ENCODE measurements around the gene MSANTD3. TPM values are rescaled to one million over a fixed set of nuclear protein-coding genes. Genes with fewer than 3 reads are reported as not detected.
"Not testable (repeated sequence)": the region's sequence is repeated elsewhere in the genome, so short reads cannot be mapped to it uniquely, and the experiment has no call there.

The MSANTD3 gene, protein sequence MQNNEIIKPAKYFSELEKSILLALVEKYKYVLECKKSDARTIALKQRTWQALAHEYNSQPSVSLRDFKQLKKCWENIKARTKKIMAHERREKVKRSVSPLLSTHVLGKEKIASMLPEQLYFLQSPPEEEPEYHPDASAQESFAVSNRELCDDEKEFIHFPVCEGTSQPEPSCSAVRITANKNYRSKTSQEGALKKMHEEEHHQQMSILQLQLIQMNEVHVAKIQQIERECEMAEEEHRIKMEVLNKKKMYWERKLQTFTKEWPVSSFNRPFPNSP
- total RNA-seq = 18.1 TPM
- long read RNA-seq, transcript MSANTD3-203 (3 exons, 1,362 nt) = major isoform, 30 of 38 reads
- long read RNA-seq, partial matches to known transcripts = 5 of 38 reads
- long read RNA-seq, other reads (novel, unspliced or antisense) = 2 of 38 reads

DNA sequence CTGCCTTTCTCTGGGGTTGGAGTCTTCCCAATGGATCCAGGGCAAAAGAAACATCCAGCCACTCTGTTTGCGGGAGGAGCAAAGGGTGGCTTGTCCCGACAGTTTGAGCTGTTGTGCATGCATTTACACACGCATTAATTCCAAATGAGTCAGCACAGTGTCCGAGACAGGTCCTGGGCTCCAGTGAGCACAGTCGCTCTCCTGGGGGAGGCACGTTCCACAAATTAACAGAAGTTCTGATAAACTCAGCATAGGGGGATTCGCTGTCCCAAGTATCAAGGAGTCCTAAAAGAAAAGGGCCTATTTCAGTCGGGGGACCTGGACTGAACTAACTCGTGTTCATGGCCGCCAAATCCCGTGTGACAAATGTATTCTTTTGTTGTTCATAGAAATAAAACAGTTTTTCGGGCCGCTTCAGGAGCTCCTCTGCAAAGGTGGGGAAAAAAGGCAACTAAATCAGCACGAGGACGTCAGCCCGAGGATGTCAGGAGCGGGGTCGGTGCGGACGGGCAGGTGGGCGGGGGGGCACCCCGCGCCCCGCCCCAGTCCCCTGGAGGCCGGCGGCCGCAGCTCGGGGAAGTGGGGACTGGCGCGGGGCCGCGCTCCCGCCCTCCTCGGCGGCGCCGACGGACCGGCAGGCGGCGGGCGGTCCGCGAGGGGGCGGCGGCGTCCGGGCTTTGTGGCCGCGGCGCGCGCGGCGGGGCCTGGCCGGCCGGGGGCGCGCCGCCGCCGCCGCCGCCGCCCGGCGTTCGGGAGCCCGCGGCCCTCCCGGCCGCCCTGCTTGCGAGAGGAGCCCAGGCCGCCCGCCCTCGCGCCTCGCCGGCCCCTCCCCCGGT lies at the start of gene MSANTD3:
TSS of gene MSANTD3 (plus strand) at position 614 of the 836 bp plus-strand sequence. CDS start 14,796 bp downstream, outside the sequence.
- intact Hi-C loops (cut with micrococcal nuclease) = no loop called here
- peak; percentile 86 for DNase-seq
- peak; percentile 88 for ATAC-seq

DNA sequence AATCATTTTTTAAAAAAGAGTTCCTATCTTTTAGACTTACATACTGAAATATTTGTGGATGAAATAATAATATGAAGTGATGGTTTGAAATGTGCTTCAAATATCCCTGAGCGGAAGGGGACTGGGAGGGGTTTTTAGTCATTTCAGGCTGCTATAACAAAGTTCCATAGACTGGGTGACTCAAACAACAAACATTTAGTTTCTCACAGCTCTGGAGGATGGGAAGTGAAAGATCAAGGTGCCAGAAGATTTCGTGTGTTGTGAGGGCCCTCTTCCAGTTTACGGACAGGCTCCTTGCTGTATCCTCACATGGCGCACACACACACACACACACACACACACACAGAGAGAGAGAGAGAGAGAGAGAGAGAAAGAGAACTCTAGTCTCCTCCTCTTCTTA lies 47.1 kb upstream of the MSANTD3 start:
- ATAC-seq (no peak), DNase-seq (no peak)
- intact Hi-C loops (cut with micrococcal nuclease) = no loop called here

GRCh38 chr9:100392989-100393388 lies 34.0 kb upstream of the MSANTD3 start:
- ATAC-seq; DNase-seq; intact Hi-C loops (cut with micrococcal nuclease): not testable (repeated sequence)

- no peak for ATAC-seq
- no peak for DNase-seq
- intact Hi-C loops (cut with micrococcal nuclease) = no loop called here
Measured at GRCh38 chr9:100394032-100394695, 32.8 kb upstream of the MSANTD3 start.

- ATAC-seq (no peak), DNase-seq (no peak)
- intact Hi-C loops (cut with micrococcal nuclease) = no loop called here
Measured at GRCh38 chr9:100394816-100395215, 32.1 kb upstream of the MSANTD3 start.

GRCh38 chr9:100396769-100397168 lies 30.2 kb upstream of the MSANTD3 start:
- no peak for DNase-seq
- ATAC-seq = no peak
- intact Hi-C loops (cut with micrococcal nuclease) = no loop called here

DNA sequence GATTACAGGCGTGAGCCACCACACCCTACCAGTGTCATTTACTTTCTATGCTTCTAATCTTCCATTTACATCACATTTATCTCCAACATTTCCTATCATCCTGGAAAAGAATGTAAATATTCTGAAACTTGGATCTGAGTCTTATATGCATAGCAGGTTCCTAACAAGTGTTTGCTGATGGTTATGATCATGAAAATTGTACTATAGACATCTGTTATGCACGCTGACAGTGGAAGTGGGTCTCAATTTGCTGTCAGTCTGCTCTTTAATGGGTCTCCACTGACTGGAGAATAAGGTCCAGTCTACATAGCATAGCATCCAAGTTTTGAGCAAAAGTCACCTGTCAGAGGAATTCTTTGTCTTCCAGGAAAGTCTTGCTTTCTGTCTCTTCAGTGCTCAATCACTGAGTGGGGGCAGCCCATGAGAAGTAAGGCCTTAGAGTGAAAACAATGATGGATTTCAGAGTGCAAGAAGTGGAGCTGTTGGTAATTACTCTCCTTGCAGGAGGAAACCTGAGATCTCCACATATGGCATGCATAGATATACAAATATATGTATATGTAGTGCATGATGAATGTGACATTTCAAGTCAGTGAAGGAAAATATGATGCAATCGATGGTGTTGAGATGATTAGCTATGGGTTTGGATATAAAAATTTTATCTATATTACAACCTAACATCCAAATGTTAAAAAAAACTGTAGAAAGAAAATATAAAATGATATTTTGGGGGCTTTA lies 29.2 kb upstream of the MSANTD3 start:
- intact Hi-C loops (cut with micrococcal nuclease) = no loop called here
- DNase-seq = no peak
- ATAC-seq = no peak

DNA sequence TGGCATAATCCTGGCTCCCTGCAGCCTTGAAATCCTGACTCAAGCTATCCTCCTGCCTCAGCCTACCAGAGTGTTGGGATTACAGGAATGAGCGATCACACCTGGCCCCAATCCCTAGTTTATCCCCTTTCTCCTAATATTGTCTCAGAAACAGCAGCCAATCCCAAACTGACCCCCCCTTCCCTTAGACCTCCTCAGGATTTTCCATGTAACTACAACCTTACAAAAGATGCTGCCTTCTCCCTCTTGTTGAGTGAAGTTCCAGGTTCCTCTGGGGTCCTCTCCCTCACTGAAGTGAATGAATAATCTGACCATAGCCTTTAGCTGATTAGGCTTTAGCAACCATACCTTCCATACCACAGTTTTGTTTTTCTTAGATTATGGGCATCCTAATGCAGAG lies 25.9 kb upstream of the MSANTD3 start:
- ATAC-seq (no peak), DNase-seq (no peak)
- intact Hi-C loops (cut with micrococcal nuclease) = no loop called here

GRCh38 chr9:100406962-100407361 lies 20.0 kb upstream of the MSANTD3 start:
- intact Hi-C loops (cut with micrococcal nuclease) = no loop called here
- no peak for ATAC-seq
- no peak for DNase-seq

GRCh38 chr9:100408546-100409175 lies 18.3 kb upstream of the MSANTD3 start:
- intact Hi-C loops (cut with micrococcal nuclease) = no loop called here
- DNase-seq (no peak), ATAC-seq (no peak)

- intact Hi-C loops (cut with micrococcal nuclease) = no loop called here
- ATAC-seq = no peak
Measured at GRCh38 chr9:100409176-100409556, 17.8 kb upstream of the MSANTD3 start.

DNA sequence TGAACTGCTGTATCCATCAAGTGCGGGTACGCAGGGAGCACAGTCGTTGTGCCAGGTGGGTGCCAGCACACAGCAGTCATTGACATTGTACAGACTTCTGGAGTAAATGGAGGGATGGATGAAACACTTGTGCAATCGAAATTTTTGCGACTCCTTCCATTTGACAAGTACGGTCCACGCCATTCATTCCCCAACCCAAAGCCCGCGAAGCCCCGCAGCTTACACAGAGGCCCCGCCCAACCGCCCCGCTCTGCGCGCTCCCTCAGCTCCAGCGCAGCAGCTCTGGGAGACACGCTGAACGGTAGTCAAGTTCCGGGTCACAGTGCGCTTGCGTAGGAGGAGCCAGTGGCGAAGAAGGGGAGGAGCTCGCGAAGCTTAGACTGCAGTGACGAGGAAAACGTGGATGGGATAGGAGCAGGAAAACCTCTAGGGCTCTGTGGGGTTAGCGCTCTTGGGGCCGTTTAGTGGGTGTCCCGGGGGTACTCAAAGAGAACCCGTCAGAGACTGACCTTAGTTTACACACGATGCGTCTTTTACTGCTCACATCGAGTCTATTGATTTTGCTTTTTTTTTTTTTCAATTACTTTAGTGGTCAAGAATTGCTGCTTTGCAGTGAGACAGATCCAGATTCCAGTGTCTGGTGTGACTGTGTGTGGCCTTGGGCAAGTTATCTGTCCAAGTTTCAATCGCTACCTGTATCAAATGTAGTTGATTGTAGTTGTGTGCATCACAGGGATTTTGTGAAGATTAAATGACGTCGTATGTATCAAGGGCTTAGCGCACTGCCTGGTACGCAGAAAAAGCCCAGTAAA lies 15.3 kb upstream of the MSANTD3 start:
- intact Hi-C loops (cut with micrococcal nuclease) = no loop called here
- DNase-seq (peak; percentile 92), ATAC-seq (peak; percentile 100)

More at GRCh38 chr9:100409176-100409556, 17.8 kb upstream of the MSANTD3 start:
- no peak for DNase-seq

GRCh38 chr9:100413839-100414420 lies 13.0 kb upstream of the MSANTD3 start:
- DNase-seq = no peak
- no peak for ATAC-seq
- intact Hi-C loops (cut with micrococcal nuclease) = no loop called here

DNA sequence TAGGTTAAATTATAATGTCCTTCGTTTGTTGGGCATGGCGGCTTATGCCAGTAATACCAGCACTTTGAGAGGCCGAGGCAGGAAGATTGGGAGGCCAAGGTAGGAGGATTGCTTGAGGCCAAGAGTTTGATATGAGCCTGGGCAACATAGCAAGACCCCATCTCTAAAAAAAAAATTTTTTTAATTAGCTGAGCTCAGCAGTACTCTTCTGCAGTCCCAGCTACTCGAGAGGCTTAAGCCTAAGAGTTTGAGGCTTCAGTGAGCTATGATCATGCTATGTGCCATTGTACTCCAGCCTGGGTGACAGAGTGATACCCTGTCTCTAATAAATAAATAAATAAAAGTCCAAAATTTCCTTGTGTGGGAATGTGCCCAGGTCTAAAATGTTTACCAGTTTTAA lies 9.1 kb upstream of the MSANTD3 start:
- no peak for DNase-seq
- intact Hi-C loops (cut with micrococcal nuclease) = no loop called here

GRCh38 chr9:100419166-100419565 lies 7.8 kb upstream of the MSANTD3 start:
- intact Hi-C loops (cut with micrococcal nuclease) = no loop called here
- ATAC-seq (no peak), DNase-seq (no peak)

More for the DNA sequence above, 9.1 kb upstream of the MSANTD3 start:
- no peak for ATAC-seq

DNA sequence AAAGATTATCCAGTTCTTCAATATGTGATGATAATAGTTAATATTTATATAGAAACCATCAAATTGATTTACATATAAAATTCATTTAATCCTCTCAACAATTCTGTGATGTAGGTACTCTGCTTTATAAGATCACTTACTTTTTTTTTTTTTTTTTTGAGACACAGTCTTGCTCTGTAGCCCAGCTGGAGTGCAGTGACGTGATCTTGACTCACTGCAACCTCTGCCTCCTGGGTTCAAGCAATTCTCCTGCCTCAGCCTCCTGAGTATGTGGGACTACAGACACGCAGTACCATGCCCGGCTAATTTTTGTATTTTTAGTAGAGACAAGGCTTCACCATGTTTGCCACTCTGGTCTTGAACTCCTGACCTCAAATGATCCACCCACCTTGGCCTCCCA lies 5.8 kb upstream of the MSANTD3 start:
- ATAC-seq; DNase-seq; intact Hi-C loops (cut with micrococcal nuclease): not testable (repeated sequence)

GRCh38 chr9:100425758-100426157 lies 1.2 kb upstream of the MSANTD3 start:
- ATAC-seq = peak; percentile 9
- intact Hi-C loops (cut with micrococcal nuclease) = no loop called here
- no peak for DNase-seq

GRCh38 chr9:100426189-100426529 lies 784 bp upstream of the MSANTD3 start:
- DNase-seq (no peak), ATAC-seq (no peak)
- intact Hi-C loops (cut with micrococcal nuclease) = no loop called here
